Immature natural killer cell (primary cell): Measurements from ENCODE around the gene PPP4R2. TPM values are rescaled to one million over a fixed set of nuclear protein-coding genes. Genes with fewer than 3 reads are reported as not detected.

Source experiments
- DNase-seq, 3 donors: peaks; one replicate each; pipeline ENCODE4 v3.0.0; 2022; ENCODE audit warnings: mixed read lengths in 1 of 3
- H3K27ac Mint-ChIP-seq, 6 donors: one replicate each; pipeline ENCODE4 v1.8.0; 2020; ENCODE audit warnings: mixed read lengths in 6 of 6, mild to moderate bottlenecking in 5 of 6, inconsistent platforms in 4 of 6, moderate library complexity in 3 of 6
- H3K27me3 Mint-ChIP-seq, 3 donors: one replicate each; pipeline ENCODE4 v1.8.0; 2020 to 2021; ENCODE audit warnings: low read depth in 3 of 3, mild to moderate bottlenecking in 3 of 3, mixed read lengths in 3 of 3, moderate library complexity in 3 of 3, inconsistent platforms in 1 of 3
- H3K36me3 Mint-ChIP-seq, 3 donors: one replicate each; pipeline ENCODE4 v1.8.0; 2020; ENCODE audit warnings: mixed read lengths in 3 of 3, inconsistent platforms in 2 of 3, mild to moderate bottlenecking in 2 of 3
- H3K4me1 Mint-ChIP-seq, 2 donors: one replicate each; pipeline ENCODE4 v1.8.0; 2020; ENCODE audit warnings: inconsistent platforms in 2 of 2, mild to moderate bottlenecking in 2 of 2, mixed read lengths in 2 of 2, moderate library complexity in 1 of 2
- H3K4me3 Mint-ChIP-seq, 5 donors: one replicate each; pipeline ENCODE4 v1.8.0; 2020; ENCODE audit warnings: mild to moderate bottlenecking in 5 of 5, mixed read lengths in 5 of 5, inconsistent platforms in 3 of 5, moderate library complexity in 3 of 5
- H3K9me3 Mint-ChIP-seq, 6 donors: one replicate each; pipeline ENCODE4 v1.8.0; 2020; ENCODE audit warnings: mild to moderate bottlenecking in 6 of 6, mixed read lengths in 6 of 6, inconsistent platforms in 4 of 6, moderate library complexity in 3 of 6
- polyA plus RNA-seq, 3 donors: library from polyadenylated mRNA; unstranded; fragments of 300-500 nt; fragmentation: Illumina TruSeq; gene quantifications; one replicate each; pipeline ENCODE4 v1.2.3, GENCODE V29; 2021

The PPP4R2 gene
- polyA plus RNA-seq, 3 donors from 2014 or later = 27.6 to 47.3 (median 44.9) TPM

GRCh38 chr3:72964633-72965032 is 32.0 kb upstream of the PPP4R2 start:
- Mint-ChIP-seq H3K36me3 (no peaks in the 10 kb centered on the region), H3K27ac (no peak overlapping the region), H3K4me1 (peaks cover 5 to 12% of the 10 kb centered on the region in 2 donors), H3K4me3 (no peak overlapping the region), H3K9me3 (no peaks in the 10 kb centered on the region), H3K27me3 (peaks cover 2 to 5% (median 4%) of the 10 kb centered on the region in 3 donors)
- no peak for DNase-seq

GRCh38 chr3:72968266-72968664 is 28.3 kb upstream of the PPP4R2 start:
- peaks cover 5 to 12% of the 10 kb centered on the region in 2 donors for H3K4me1 Mint-ChIP-seq

GRCh38 chr3:72969766-72970165 is 26.8 kb upstream of the PPP4R2 start:
- Mint-ChIP-seq H3K27ac (no peak overlapping the region), H3K4me1 (peaks cover 5 to 12% of the 10 kb centered on the region in 2 donors), H3K4me3 (no peak overlapping the region), H3K36me3 (no peaks in the 10 kb centered on the region), H3K9me3 (no peaks in the 10 kb centered on the region), H3K27me3 (peaks cover 0 to 4% (median 2%) of the 10 kb centered on the region in 3 donors)
- no peak for DNase-seq

More at GRCh38 chr3:72968266-72968664, 28.3 kb upstream of the PPP4R2 start:
- Mint-ChIP-seq H3K4me3 (no peak overlapping the region), H3K36me3 (no peaks in the 10 kb centered on the region), H3K27ac (no peak overlapping the region), H3K27me3 (peaks cover 0 to 4% (median 2%) of the 10 kb centered on the region in 3 donors), H3K9me3 (no peaks in the 10 kb centered on the region)
- no peak for DNase-seq

GRCh38 chr3:72970942-72971341 is 25.7 kb upstream of the PPP4R2 start:
- no peaks in the 10 kb centered on the region for H3K9me3 Mint-ChIP-seq
- no peak for DNase-seq
- no peak overlapping the region for H3K4me3 Mint-ChIP-seq
- peaks cover under 1 to 5% of the 10 kb centered on the region in 2 donors for H3K4me1 Mint-ChIP-seq
- no peaks in the 10 kb centered on the region for H3K36me3 Mint-ChIP-seq
- H3K27me3 Mint-ChIP-seq = peaks cover 0 to 2% (median 1%) of the 10 kb centered on the region in 3 donors
- H3K27ac Mint-ChIP-seq = no peak overlapping the region

GRCh38 chr3:72972706-72973030 is 23.9 kb upstream of the PPP4R2 start:
- Mint-ChIP-seq H3K4me3 (no peak overlapping the region), H3K36me3 (no peaks in the 10 kb centered on the region), H3K27me3 (peaks cover 0 to 2% (median 2%) of the 10 kb centered on the region in 3 donors), H3K4me1 (no peaks in the 10 kb centered on the region), H3K27ac (no peak overlapping the region), H3K9me3 (no peaks in the 10 kb centered on the region)
- DNase-seq = no peak

- Mint-ChIP-seq H3K4me3 (no peak overlapping the region), H3K36me3 (no peaks in the 10 kb centered on the region), H3K4me1 (no peaks in the 10 kb centered on the region), H3K27me3 (peaks cover 0 to 2% (median 0%) of the 10 kb centered on the region in 3 donors), H3K9me3 (no peaks in the 10 kb centered on the region), H3K27ac (no peak overlapping the region)
- DNase-seq = no peak
Observed at GRCh38 chr3:72973031-72973723, 23.4 kb upstream of the PPP4R2 start.

- no peak for DNase-seq
- peaks cover 0 to 2% (median 2%) of the 10 kb centered on the region in 3 donors for H3K27me3 Mint-ChIP-seq
- H3K36me3 Mint-ChIP-seq = no peaks in the 10 kb centered on the region
- no peaks in the 10 kb centered on the region for H3K4me1 Mint-ChIP-seq
- H3K4me3 Mint-ChIP-seq = no peak overlapping the region
- H3K27ac Mint-ChIP-seq = no peak overlapping the region
- no peaks in the 10 kb centered on the region for H3K9me3 Mint-ChIP-seq
Observed at GRCh38 chr3:72973786-72974185, 22.8 kb upstream of the PPP4R2 start.

- no peaks in the 10 kb centered on the region for H3K4me1 Mint-ChIP-seq
- no peak overlapping the region for H3K27ac Mint-ChIP-seq
- H3K9me3 Mint-ChIP-seq = no peaks in the 10 kb centered on the region
- DNase-seq = no peak
- H3K4me3 Mint-ChIP-seq = no peak overlapping the region
- peaks cover 0 to 3% (median 2%) of the 10 kb centered on the region in 3 donors for H3K27me3 Mint-ChIP-seq
- H3K36me3 Mint-ChIP-seq = no peaks in the 10 kb centered on the region
Observed at GRCh38 chr3:72974956-72975355, 21.7 kb upstream of the PPP4R2 start.

GRCh38 chr3:72976281-72976741 is 20.3 kb upstream of the PPP4R2 start:
- H3K9me3 Mint-ChIP-seq = no peaks in the 10 kb centered on the region
- no peak overlapping the region for H3K27ac Mint-ChIP-seq
- H3K27me3 Mint-ChIP-seq = peaks cover 0 to 5% (median 2%) of the 10 kb centered on the region in 3 donors
- H3K36me3 Mint-ChIP-seq = no peaks in the 10 kb centered on the region
- H3K4me1 Mint-ChIP-seq = no peaks in the 10 kb centered on the region
- DNase-seq = no peak
- H3K4me3 Mint-ChIP-seq = no peak overlapping the region

GRCh38 chr3:72977060-72977808 is 19.4 kb upstream of the PPP4R2 start:
- DNase-seq = no peak
- peaks cover 0 to 5% (median 2%) of the 10 kb centered on the region in 3 donors for H3K27me3 Mint-ChIP-seq
- no peaks in the 10 kb centered on the region for H3K9me3 Mint-ChIP-seq
- H3K4me3 Mint-ChIP-seq = no peak overlapping the region
- H3K36me3 Mint-ChIP-seq = no peaks in the 10 kb centered on the region
- no peaks in the 10 kb centered on the region for H3K4me1 Mint-ChIP-seq
- H3K27ac Mint-ChIP-seq = no peak overlapping the region

GRCh38 chr3:72982609-72983366 is 13.8 kb upstream of the PPP4R2 start:
- Mint-ChIP-seq H3K4me1 (no peaks in the 10 kb centered on the region), H3K36me3 (peaks cover 3 to 5% (median 3%) of the 10 kb centered on the region in 3 donors), H3K9me3 (peaks cover 2 to 14% (median 8%) of the 10 kb centered on the region in 6 donors), H3K27me3 (peaks cover 0 to 11% (median 3%) of the 10 kb centered on the region in 3 donors), H3K27ac (no peak overlapping the region), H3K4me3 (no peak overlapping the region)
- DNase-seq = no peak

GRCh38 chr3:72985576-72985975 is 11.0 kb upstream of the PPP4R2 start:
- Mint-ChIP-seq H3K27ac (no peak overlapping the region), H3K27me3 (peaks cover 0 to 7% (median 3%) of the 10 kb centered on the region in 3 donors), H3K9me3 (peaks cover 2 to 14% (median 8%) of the 10 kb centered on the region in 6 donors), H3K4me1 (no peaks in the 10 kb centered on the region), H3K4me3 (no peak overlapping the region), H3K36me3 (peaks cover 3 to 5% (median 3%) of the 10 kb centered on the region in 3 donors)
- DNase-seq = no peak

- H3K27ac Mint-ChIP-seq = no peak overlapping the region
- no peak for DNase-seq
- H3K4me3 Mint-ChIP-seq = no peak overlapping the region
- peaks cover 3 to 4% (median 3%) of the 10 kb centered on the region in 3 donors for H3K36me3 Mint-ChIP-seq
- H3K9me3 Mint-ChIP-seq = peaks cover 0 to 5% (median 4%) of the 10 kb centered on the region in 6 donors
- H3K4me1 Mint-ChIP-seq = peaks cover 0 to 5% of the 10 kb centered on the region in 2 donors
- peaks cover 1 to 2% (median 2%) of the 10 kb centered on the region in 3 donors for H3K27me3 Mint-ChIP-seq
Observed at GRCh38 chr3:72990701-72991395, 5.8 kb upstream of the PPP4R2 start.
